NCI-H1436 (cell line): ENCODE results near the gene SPATA17.
A peak's percentile ranks its signal among the peaks of the same experiment; 100 is the strongest.

ENCODE experiments used
- DNase-seq: peaks from one replicate; lab custom pipeline; 2025; lab: John Stamatoyannopoulos, UW

The SPATA17 gene

DNA sequence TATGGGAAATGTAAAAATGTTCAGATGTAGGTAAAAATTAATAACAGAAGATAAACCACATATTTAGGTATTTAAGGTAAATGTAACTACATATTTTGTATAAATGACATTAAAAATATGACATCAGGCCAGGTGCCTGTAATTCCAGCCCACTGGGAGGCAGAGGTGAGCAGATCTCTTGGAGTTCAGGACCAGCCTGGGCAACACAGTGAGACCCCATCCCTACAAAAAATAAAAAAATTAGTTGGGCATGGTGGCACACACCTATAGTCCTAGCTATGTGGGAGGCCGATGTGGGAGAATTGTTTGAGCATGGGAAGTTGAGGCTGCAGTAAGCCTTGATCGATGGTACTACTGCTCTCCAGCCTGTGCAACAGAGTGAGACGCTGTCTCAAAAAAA is 216.5 kb downstream of the SPATA17 start:
- DNase-seq = no peak

DNA sequence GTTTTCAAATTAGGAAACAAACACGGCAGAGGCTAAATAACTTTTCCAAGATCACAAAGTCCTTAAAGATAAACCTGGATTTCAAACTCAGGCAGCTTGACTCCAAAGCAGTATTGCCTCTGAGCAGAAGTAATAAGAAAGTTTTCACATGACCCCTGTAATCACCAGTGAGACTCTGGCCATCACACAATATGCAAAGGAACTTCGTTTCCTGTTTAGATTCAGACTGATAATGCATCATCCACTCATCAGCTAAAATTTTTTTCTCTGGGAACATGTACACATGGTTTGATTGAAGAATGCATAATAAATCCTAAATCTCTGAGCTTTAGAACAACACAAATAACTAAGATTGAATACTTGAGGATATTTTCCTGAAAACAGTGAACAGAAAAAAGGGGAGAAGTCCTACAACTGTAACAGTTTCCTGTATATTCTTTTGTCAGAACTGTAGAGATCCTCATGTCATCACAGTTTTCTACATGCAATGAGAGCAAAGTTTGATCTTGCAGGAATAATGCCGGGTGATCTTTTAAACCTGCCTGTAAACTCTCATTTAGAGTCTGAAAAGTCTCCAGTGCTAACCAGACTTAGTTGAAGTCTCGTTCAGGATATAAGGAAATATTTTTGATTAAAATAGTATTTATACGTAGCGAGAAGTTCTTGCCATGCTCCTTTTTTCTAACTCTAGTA is 225.3 kb downstream of the SPATA17 start:
- no peak for DNase-seq

DNA sequence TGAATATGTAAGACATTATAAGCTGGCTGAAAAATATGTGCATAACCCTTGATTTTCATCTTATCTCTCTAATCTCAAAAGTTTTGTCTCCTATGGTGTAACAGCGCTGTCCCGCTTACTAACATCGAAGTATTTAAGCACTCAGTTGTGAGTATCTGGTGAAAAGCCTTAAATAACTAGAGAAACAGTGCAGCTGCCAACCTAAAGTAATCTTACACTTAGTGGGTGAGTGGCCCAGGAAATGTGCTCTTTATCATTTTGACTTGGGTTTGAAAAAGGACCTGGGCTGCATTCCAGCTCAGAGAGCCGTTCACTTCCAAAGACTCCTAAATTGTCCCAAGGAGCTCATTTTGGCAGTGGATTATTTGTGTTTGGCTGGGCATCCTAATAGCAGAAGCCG is 225.9 kb downstream of the SPATA17 start:
- no peak for DNase-seq

DNA sequence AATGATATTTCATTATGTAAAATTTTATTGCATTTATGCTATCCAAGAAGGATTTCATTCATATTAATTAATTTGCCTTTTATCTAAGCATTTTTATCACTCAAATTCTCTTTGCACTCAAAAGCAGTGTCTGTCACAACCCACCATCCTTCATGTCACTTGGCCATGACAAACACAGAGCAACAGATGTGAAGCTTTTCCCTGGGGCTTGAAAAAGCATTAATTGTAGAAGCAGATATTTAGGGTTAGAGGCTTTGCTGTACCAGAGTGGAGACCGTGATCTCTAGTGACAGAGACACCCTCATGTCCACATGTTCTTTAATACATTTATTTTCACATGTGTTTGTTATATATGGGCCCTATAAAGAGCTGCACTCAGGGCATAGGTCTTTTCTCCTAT is 230.5 kb downstream of the SPATA17 start:
- no peak for DNase-seq

DNA sequence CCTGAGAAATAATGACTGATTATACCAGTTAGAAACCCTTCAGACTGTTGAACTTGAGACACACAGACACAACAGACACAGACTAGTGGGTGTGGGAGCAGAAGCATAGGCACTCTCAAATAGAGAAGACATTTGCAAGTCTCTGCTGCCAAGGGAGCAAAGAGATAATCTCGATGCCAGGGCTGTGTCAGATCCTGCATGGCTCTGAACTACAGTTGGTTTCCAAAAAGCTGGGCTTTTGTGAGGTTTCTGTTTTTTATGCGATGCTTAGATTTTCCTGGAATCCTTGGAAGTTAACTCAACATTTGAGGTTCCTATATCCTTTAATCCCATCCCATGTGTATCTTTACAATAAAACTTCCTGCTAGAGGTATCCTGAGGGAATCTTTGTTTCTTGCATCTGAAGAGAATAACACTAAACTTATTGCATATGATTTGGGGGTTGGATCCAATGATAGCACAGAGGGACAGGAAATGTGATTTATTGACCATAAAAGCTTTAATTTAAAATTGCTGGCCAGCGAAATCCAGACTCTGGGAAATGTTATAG is 236.4 kb downstream of the SPATA17 start:
- no peak for DNase-seq

DNA sequence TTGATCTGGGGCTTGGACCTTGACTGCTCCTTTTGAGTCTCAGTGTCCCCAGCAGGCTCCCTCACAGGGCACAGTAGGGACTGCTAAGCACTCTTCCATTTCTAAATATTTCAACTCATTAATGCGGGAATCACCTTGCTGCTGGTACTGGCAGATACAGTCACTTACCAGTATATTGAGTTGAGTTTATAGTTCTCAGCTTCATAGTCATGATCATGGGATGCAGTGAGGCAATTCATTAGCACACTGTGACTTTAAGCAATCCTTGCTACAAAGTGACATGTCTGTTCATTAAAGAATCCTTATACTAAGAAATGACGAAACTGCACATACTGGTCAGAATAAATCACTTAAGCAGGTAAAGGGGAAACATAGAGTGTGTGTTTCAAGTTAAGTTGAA is 240.8 kb downstream of the SPATA17 start:
- no peak for DNase-seq

DNA sequence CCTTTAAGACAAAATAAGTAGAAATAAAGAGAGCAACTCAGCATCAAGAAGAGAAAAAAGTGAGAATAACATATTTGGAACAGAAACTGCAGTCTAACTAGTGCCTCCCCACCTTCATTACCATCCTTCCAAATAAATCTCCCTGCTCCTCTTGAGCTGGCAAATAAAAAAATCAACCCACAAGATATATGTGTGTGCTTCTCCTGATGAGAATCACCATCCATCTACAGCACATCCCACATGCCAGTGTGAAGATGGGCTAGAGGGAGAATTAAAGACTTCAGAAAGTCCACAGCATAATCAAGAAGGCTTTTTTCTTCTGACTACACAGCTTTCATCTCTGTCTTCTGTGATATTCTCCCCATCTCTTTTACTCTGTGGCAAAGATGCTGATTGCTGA is 244.1 kb downstream of the SPATA17 start:
- no peak for DNase-seq

DNA sequence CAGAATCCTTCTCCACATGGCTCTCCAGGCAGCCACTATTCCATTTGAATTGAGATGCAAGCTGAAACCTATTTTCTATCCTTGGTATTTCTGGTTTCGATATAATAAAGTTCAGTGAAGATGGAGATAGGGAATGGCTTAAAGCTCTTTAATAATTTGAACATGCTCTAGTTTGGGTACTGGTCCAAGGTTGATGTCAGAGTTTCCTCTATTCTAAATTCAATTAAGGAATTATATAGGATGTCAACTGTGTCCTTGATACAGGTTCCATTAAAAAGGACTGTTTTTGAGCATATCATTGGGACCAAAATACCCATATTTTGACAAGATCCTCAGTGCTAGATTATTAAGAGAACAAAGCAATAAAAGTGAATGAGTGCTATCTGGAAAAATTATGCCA is 245.3 kb downstream of the SPATA17 start:
- DNase-seq = no peak

DNA sequence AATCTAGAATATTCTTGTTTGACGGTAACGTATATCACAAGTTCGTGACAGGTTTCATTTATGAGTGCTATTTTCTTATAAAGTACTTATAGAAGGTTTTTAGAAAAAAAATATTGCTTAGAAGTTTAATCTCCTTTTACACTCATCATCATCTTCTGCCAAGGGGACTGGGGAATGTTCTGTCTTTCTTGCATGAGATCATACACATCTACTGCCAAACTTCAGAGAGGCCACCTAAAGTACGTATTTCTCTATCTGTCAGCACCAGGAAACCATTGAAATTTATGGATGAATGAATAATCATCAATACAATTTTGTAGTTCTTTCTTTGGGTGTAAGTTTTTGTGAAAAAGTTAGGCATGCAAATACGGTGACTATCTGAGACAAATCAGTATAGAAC is 245.8 kb downstream of the SPATA17 start:
- DNase-seq = no peak

DNA sequence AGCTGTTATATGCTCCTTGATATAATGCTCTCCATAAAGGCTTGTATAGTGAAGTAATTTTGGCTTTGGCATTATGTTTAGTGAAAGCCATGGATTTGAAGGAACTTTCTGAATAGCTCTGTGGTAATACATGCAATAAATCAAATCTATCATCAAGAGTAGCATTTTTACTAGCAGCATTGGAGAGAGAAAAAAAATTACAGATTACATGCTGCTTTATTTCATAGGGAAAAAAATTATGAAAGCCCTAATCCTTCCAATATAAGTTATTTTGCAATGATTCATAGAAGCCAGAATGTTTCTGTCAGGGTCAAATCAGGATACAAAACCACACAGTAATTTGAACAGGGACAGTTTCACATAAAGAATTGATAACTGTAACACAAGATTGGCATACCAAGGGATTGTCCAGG is 250.0 kb downstream of the SPATA17 start:
- no peak for DNase-seq

DNA sequence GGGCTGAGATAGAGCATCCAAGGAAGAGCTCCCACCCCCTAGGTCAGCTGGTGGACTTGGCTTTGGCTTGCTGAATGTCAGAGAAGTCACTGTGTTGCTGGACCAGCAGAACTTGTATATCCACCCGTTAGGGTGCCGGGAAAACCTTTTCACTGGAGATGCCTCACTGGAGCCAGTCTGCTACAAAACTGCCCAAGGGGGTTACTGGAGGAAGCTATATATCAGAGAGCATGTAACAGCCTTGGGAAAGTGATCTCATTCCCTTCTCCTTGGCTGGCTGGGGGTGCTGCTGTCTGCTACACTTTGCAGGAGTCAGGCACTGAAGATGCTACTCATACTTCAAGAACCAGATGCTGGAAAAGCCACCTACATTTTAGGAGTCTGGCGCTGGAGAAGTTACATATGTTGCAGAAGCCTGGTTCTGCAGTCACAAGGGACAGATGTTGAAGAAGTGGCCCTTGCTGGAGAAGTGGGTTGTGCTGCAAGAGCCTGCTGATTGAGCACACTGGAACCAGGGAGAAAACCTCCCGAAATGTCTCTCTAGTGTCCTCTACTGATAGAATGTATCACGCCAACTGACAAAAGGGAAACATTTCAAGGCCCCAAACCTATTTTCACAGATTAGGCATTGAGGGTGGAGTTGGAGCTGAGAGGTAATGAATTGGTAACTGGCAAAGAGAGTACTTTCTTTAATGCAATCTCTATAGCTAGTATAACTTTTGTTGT is 250.6 kb downstream of the SPATA17 start:
- no peak for DNase-seq

DNA sequence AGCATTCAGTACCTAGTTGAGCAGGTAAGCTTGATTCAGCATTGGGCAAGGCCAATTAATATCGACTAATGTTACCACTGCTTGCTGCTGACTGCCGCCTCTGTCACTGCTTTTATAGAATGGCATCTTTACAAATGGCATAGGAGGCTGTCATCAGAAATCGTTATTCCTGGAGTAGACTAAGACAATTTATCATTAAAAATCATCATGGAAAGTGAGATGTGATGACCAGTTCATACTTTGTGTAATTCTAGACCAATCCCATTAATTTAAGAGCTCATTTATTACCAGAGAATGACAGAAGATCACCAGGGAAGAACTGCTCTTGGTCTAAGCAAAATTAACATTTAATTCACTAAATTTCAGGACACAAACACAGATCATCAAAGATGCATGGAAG is 254.0 kb downstream of the SPATA17 start:
- no peak for DNase-seq

DNA sequence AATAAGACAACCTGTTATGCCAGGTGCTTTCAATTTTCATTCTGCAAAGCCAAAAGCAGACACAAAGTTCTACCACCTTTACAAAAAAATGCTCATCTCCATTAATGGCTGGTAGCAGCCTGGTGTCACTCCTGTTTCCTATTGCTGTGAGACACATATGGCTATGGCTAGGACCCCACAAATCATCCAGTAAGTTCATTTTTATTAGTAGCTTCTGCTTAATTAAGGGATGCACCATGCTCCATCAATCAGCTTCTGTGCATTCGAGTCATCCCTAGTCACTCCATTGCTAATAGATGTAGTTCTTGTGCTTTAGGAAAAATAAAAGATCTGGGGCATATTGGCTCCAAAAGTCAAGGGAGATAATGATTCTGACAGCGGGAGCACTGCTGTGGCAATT is 257.2 kb downstream of the SPATA17 start:
- no peak for DNase-seq

DNA sequence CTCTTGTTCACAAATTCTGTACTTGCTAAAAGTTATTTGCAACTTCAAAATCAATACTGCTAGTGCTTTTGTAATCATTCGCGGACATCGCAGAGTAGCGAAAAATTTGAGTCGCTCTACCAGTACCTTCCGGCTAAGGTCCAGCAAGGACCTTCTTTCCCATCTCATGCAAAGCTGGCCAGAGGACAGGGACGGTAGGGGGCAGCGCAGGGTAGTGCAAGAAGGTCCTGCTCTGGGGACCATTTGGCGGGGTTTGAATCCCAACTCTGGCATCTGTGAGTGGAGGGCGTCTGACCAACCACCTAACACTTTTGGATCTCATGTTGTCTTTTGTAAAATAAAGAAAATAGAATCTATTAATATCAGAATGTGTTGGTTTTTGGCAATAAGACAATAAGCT is 258.3 kb downstream of the SPATA17 start:
- DNase-seq = no peak

DNA sequence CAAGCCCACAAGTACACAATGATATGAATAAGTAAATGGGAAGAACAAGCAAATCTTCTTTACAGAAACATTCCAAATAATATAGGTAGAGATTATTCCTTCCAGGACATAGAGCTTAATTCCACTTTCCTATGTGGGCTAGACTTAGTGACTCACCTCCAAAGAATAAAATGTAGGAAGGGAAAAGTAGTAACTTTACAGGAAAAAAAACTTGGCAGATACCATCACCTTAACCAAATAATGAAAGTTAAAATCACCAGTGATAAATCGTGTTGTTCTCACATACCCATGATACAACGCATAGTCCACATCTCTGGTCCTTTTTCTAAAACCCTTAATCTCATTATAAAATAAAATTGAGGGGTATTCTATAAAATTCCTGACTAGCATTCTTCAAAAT is 260.8 kb downstream of the SPATA17 start:
- no peak for DNase-seq

DNA sequence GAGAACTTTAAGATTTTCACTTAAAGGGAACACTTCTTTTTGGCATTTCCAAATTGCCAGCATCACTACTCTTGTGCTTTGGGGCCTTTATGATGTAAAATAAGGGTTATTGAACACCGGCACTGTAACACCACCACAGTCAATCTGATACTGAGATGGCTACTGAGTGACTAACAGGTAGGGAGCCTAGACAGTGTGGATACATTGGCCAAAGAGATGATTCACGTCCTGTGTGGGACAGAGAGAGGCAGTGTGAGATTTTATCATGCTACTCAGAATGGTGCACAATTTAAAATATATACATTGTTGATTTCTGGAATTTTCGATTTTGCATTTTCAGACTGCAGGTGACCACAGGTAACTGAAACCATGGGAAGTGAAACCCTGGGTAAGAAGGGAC is 261.6 kb downstream of the SPATA17 start:
- no peak for DNase-seq

DNA sequence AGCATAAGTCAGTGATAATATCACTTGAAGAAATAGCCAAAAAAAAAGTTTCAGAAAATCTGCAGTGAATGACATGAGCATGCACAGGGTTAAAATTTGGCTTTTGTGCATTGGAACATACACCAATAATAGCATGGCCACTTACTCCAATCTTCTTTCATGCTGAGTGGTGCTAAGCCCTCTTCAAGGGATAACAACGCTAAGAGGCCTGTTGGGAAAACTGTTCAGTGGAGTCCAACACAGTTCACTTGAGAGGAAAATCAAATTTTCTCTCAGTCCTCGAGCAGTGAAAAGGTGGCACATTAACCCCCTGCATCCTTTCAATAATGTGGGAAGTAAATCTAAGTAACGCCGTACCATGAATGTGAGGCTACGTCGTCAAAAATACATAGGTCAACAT is 264.7 kb downstream of the SPATA17 start:
- DNase-seq = peak; percentile 34

DNA sequence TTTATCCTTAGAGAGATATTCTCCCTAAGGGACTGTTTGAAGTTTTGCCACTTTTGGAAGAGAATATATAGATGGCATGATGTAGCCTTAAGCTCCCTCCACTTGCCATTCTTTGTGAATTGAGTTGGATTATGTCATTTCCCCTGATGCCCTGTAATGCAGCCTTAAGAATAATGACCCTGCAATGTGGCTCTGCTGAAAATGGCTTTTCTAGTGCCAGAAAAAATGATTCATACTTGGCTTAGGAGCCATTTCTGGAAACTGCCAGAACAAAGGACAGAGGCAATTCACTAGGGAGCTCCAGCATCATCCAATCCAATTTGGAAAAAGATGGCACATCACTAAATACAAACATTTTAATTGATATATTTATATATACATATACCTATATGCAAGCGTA is 265.3 kb downstream of the SPATA17 start:
- DNase-seq = peak; percentile 14

DNA sequence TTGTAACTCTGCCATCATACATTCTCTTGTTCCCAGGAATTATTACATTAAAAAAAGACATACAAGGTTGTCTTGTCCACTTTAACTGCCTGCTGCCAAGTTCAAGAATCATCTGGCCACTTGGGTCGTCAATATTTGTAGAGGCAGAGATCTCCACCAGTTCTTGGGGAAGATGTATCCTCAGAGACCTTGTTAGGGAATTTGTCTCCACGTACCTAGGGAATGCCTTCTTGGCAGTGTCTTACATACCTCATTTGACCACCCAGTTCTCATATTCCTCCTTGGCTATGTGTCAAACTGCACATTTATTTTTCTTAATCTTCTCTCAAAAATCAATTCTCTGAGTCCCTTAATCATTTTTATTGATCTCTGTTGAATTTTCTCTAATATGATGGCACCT is 266.0 kb downstream of the SPATA17 start:
- DNase-seq = no peak

DNA sequence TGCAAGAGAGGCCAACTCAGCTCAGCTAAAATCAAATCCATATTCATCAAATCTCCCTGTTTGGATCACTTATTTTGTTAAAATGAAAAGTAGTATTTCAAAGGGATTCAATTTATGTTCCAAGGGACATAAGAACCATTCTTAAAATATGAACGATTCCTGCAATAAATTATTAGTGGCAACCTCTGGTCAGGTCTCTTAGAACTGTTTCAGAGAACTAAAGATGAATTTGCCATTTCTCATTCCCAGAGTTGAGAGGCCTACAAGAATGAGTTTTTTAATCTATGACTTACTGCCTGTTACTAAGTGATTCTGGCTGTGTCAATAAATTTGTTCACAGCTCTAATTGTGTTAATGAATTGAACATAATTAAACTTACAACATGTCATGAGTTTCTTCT is 268.5 kb downstream of the SPATA17 start:
- DNase-seq = no peak

DNA sequence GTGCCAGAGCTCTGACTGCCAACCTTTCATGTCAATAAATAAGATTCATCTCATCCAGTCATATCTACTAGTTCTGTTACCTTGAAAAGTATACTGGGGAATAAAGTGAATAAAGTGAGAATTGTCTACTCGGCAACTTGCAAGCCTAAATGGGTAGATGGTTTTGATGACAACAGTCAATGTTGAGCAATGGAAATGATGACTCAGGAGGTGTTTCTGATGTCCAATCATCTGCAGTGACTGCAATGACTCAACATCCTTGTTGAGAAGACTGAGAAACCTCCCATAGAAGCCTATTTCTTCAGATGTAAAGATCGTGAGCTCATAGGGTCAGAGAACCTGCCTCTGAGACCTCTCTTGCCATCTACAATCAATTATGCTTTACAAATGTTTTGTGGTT is 276.4 kb downstream of the SPATA17 start:
- no peak for DNase-seq

DNA sequence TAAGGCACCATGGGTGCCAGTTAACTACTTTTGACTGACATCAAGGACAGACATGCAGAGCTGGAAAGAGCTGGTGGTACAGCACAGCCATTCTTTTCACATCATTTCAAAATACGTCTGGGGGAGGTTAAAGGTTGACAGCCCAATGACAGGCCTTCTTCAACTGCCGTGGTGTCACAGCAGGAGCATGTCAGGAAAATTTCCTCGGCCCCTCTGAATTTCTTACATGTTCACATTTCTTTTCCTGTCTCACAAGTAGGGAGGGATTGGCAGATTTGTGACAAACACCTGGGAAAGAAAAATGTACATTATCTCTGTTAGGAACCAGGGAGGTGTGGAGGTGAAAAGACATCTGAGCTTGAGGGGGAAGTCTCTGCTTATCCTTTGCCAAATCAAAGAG is 279.1 kb downstream of the SPATA17 start:
- DNase-seq = no peak

DNA sequence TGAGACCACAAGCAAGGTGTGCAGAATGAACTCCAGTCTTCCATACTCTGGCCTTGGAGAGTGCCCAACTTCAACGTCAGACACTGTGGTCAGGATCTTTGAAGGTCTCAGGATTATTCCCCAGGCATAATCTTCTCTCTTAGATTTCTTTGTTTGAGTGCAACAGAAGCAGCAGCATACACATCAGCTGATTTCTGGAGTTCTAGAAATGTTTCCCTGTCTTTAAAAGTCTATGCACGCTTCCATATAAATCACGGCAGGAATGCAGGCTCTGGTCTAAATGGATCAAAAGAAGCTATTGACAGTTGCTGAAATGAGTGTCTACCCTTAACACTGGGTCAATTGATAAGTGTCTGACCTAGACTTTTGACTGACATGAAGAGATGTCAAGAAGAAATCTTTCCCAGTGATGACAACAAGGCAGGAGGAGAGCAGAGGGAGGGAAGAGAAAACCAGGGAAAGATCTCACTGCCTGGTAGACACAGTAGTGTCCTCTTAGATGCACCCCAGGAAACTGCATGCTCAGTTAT is 279.7 kb downstream of the SPATA17 start:
- DNase-seq = no peak
